Limb (tissue), 2 donors: ENCODE data around the gene TRIM7.
"Not testable (repeated sequence)": the region's sequence is repeated elsewhere in the genome, so short reads cannot be mapped to it uniquely, and the experiment has no call there.

Source experiments
- DNase-seq, 2 donors: peaks; one replicate each; pipeline ENCODE4 v3.0.0-alpha.2; 2016; ENCODE audit errors: extremely low spot score in 2 of 2

TRIM7 gene

GRCh38 chr5:181233088-181233800 is 28.2 kb upstream of the TRIM7 start:
- DNase-seq: no peak

GRCh38 chr5:181232593-181232992 is 27.6 kb upstream of the TRIM7 start:
- no peak for DNase-seq

- no peak for DNase-seq
These were observed 26.4 kb upstream of the TRIM7 start for GRCh38 chr5:181231432-181231831.

GRCh38 chr5:181230551-181230950 is 25.6 kb upstream of the TRIM7 start:
- DNase-seq: no peak

GRCh38 chr5:181229996-181230395 is 25.0 kb upstream of the TRIM7 start:
- DNase-seq: no peak

- no peak for DNase-seq
These were observed 19.6 kb upstream of the TRIM7 start for GRCh38 chr5:181224390-181225229.

GRCh38 chr5:181223729-181224389 is 18.9 kb upstream of the TRIM7 start:
- DNase-seq: peak in 1 of 2 donors; percentile 59

- peak; percentile 98 for DNase-seq
These were observed 18.2 kb upstream of the TRIM7 start, which contains the start of gene TRIM41 for GRCh38 chr5:181223058-181223728. Gene TRIM41, plus strand, starts transcription at chr5:181223281. Its CDS starts 719 bp downstream, at chr5:181224000.

GRCh38 chr5:181222630-181223057 is 17.6 kb upstream of the TRIM7 start:
- peak in 1 of 2 donors; percentile 75 for DNase-seq

GRCh38 chr5:181221792-181222629 is 17.0 kb upstream of the TRIM7 start:
- DNase-seq: peak; percentile 89 to 99

GRCh38 chr5:181221105-181221791 is 16.3 kb upstream of the TRIM7 start:
- no peak for DNase-seq

GRCh38 chr5:181220178-181220515 is 15.2 kb upstream of the TRIM7 start:
- no peak for DNase-seq

- DNase-seq: no peak
These were observed 14.5 kb upstream of the TRIM7 start for GRCh38 chr5:181219262-181220177.

- DNase-seq: no peak
These were observed 13.8 kb upstream of the TRIM7 start for GRCh38 chr5:181218795-181219124.

GRCh38 chr5:181217803-181218062 is 12.7 kb upstream of the TRIM7 start:
- DNase-seq: peak in 1 of 2 donors; percentile 53

GRCh38 chr5:181217111-181217802 is 12.3 kb upstream of the TRIM7 start:
- DNase-seq: peak in 1 of 2 donors; percentile 75

- DNase-seq: no peak
These were observed 11.3 kb upstream of the TRIM7 start for GRCh38 chr5:181215997-181216989.

- DNase-seq: not testable (repeated sequence)
These were observed 9.3 kb upstream of the TRIM7 start for GRCh38 chr5:181214249-181214648.
